GM12892 (cell line): Measurements from ENCODE around the gene CYP27C1.

Experiments used
- POLR2A ChIP-seq: IDR thresholded peaks from 2 replicates; pipeline ENCODE4 v1.6.1; 2011; ENCODE audit warnings: low read depth, low read length, control low read depth
- POLR2AphosphoS5 ChIP-seq: IDR thresholded peaks from 2 replicates; pipeline ENCODE4 v1.6.1; 2011; ENCODE audit warnings: low read depth, low read length, control low read depth
- TAF1 ChIP-seq: IDR thresholded peaks from 2 replicates; pipeline ENCODE4 v1.6.1; 2011; ENCODE audit warnings: low read depth, mild to moderate bottlenecking, control low read depth, low read length, borderline replicate concordance

- TF ChIP-seq POLR2A (no peak), TAF1 (no peak), POLR2AphosphoS5 (no peak)
Observed at GRCh38 chr2:127172306-127172705, 47.8 kb downstream of the CYP27C1 start.
